Aorta (tissue), 5 donors: Measurements from ENCODE around the gene KLHL40. TPM values are rescaled to one million over a fixed set of nuclear protein-coding genes. Genes with fewer than 3 reads are reported as not detected.
"Not testable (repeated sequence)": the region's sequence is repeated elsewhere in the genome, so short reads cannot be mapped to it uniquely, and the experiment has no call there.

Source experiments
- ATAC-seq: fragments of 200-7000 bp; cut with Tn5 transposase; one replicate; pipeline ENCODE4 v1.9.1; 2022; ENCODE audit warnings: moderate library complexity; ENCODE audit not compliant: low FRiP score
- DNase-seq, 2 donors: peaks; one replicate each; pipeline ENCODE4 v3.0.0-alpha.2; 2020
- H3K27ac ChIP-seq, 2 donors: one replicate each; pipeline ENCODE4 v1.5.1; 2013; ENCODE audit warnings: low read length in 2 of 2, mild to moderate bottlenecking in 2 of 2, moderate library complexity in 2 of 2, control low read depth in 1 of 2, inconsistent platforms in 1 of 2, low read depth in 1 of 2
- H3K27me3 ChIP-seq, 2 donors: one replicate each; pipeline ENCODE4 v1.6.1; 2013; ENCODE audit warnings: control low read depth in 1 of 2, low read length in 1 of 2, mild to moderate bottlenecking in 1 of 2, moderate library complexity in 1 of 2; ENCODE audit not compliant: insufficient read depth in 2 of 2, control insufficient read depth in 1 of 2
- H3K36me3 ChIP-seq, 2 donors: one replicate each; pipeline ENCODE4 v1.6.1; 2013; ENCODE audit warnings: control low read depth in 1 of 2, low read length in 1 of 2, mild to moderate bottlenecking in 1 of 2; ENCODE audit not compliant: insufficient read depth in 2 of 2, control insufficient read depth in 1 of 2
- H3K4me1 ChIP-seq, 2 donors: one replicate each; pipeline ENCODE4 v1.6.1; 2013; ENCODE audit warnings: low read length in 2 of 2, control low read depth in 1 of 2, mild to moderate bottlenecking in 1 of 2, moderate library complexity in 1 of 2; ENCODE audit not compliant: insufficient read depth in 2 of 2, control insufficient read depth in 1 of 2
- H3K4me3 ChIP-seq, 2 donors: one replicate each; pipeline ENCODE4 v1.5.1; 2013; ENCODE audit warnings: low read length in 2 of 2, control low read depth in 1 of 2, mild to moderate bottlenecking in 1 of 2
- H3K9me3 ChIP-seq: one replicate; pipeline ENCODE4 v1.6.1; 2013; ENCODE audit warnings: mild to moderate bottlenecking, low read length; ENCODE audit not compliant: control insufficient read depth
- whole genome bisulfite sequencing, 2 donors: extraction: QIAGEN DNeasy Blood & Tissue Kit; methylation state at CpG; one replicate each; pipeline ENCODE4 v1.1.7; 2013; 5-methylcytosine and 5-hydroxymethylcytosine counted together
- intact Hi-C, 2 donors: fragments of 100-400 bp; cut with DNase I; formaldehyde crosslinking; loops; one replicate each; pipeline versions ENCODE4 v1.14.2 to v1.15.0; 2022
- polyA plus RNA-seq, 2 donors: library from polyadenylated mRNA; stranded (reverse); fragments of 200-250 nt; gene quantifications; one replicate each; pipeline ENCODE4 v1.2.3, GENCODE V29; 2013
- total RNA-seq, 2 donors: library from RNA; stranded (reverse); fragmentation: NEBNext Ultra II Directional; extraction: Animal tissue kit (Norgen Biotek cat#: 25700); gene quantifications; one replicate each; pipeline ENCODE4 v1.2.1, GENCODE V29; 2021
- donor health status: healthy with polysubstance abuse.
- donor health status: Bipolar disorder and iron deficiency.
- donor health status: DM: no; HTN: no; CAD: no.
- donor health status: DM: no; HTN: no; CAD: no.
- donor health status: DM: yes; HTN: yes; CAD: no.

Gene KLHL40
- total and polyA plus RNA-seq, 4 donors: 0.26 TPM; not detected in 3

DNA sequence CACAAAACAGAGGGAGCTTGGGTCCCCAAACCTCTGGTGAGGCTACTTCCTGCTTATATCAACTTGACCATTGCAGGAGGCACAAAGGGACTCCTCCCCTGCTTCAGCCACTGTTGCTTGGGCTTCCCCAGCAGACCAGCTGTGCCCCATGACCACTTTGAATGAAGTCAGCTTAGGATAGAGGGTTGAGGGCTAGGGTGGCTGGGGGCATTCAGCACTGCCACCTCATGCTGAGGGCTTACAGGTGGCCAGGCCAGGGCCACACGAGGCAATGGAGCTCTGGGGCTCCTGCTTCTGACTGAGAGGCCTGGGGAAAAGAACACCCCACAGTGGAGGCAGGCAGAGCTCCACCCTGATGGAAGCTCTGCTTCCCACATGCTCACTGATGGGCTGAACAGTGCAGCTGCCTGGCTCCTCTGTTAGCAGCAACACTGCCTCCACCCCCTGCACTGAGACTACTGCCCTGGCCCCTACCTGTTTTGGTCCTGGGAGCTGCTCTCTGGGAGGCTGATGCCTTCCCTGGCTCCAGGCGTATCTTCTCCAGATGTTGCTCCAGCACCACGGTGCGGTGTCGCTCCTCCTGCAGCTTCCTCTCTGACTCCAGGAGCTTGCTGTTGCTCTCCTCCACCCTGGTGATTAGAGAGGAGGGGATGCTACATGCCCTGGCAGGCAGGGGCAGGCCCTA, 27.5 kb downstream of the KLHL40 start:
- Histone ChIP-seq H3K4me1 (no peaks in the 10 kb centered on the region), H3K27me3 (no peaks in the 10 kb centered on the region), H3K27ac (no peak overlapping the region), H3K9me3 (no peaks in the 10 kb centered on the region), H3K36me3 (no peaks in the 10 kb centered on the region), H3K4me3 (no peak overlapping the region)
- WGBS, 2 donors: 81 to 84% methylated on average over 5 of the region's 5 CpGs
- ATAC-seq (no peak), DNase-seq (no peak)
- intact Hi-C loops: no loop called here

DNA sequence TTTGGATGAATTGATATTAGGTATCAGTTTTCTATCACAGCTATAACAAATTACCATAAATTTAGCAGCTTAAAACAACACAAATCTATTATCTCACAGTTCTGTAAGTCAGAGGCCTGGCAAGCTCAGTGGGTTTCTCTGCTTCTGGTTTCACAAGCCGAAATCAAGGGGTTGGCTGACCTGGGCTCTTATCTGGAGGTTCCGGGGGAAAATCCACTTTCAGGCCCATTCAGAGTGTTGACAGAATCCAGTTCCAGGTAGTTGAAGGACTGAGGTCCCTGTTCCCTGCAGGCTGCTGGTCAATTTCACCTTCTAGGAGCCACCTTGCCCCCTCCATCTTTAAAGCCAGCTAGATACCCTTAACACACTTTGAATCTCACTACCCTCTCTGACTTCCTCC, 28.4 kb downstream of the KLHL40 start:
- Histone ChIP-seq H3K4me3 (no peak overlapping the region), H3K36me3 (no peaks in the 10 kb centered on the region), H3K27me3 (no peaks in the 10 kb centered on the region), H3K27ac (no peak overlapping the region), H3K4me1 (no peaks in the 10 kb centered on the region), H3K9me3 (no peaks in the 10 kb centered on the region)
- WGBS, 2 donors: 93% methylated on average over 2 of the region's 2 CpGs
- ATAC-seq (no peak), DNase-seq (no peak)
- intact Hi-C loops: no loop called here

DNA sequence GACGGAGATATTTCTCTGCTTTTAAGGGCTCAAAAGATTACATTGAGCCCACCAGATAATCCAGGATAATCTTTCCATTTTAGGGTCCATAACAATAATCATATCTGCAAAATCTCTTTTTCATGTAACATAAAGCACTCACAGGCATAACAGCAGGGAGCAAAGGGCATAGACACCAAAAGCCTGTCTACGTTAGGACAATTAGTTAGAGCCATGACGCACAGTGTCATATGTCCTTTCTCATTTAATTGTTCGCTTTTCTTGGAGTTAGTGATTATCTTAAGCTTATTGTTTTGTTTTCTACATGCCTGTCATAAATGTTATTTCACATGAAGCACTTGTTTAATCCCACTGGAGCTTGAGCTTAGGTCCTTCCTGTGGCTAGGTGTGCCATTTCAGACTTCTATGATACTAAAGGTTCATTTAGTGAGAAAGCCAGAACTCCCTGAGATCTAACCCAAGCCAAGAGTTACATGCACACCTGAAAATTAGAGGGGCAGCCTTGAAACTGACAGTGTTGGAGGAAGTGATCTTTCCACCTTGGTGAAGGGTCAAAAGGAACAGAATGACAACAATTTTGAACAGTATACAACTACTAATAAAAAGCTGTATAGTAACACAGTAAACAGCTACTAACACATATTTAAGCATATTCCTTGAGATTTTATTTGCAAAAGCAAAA, 29.0 kb downstream of the KLHL40 start:
- no peaks in the 10 kb centered on the region for H3K36me3 ChIP-seq
- no peak for ATAC-seq
- intact Hi-C loops: no loop called here
- 88% methylated on average over 4 of the region's 4 CpGs for WGBS, 2 donors
- DNase-seq: no peak
- no peak overlapping the region for H3K27ac ChIP-seq
- H3K9me3 ChIP-seq: no peaks in the 10 kb centered on the region
- H3K4me1 ChIP-seq: no peaks in the 10 kb centered on the region
- H3K27me3 ChIP-seq: no peaks in the 10 kb centered on the region
- no peak overlapping the region for H3K4me3 ChIP-seq

DNA sequence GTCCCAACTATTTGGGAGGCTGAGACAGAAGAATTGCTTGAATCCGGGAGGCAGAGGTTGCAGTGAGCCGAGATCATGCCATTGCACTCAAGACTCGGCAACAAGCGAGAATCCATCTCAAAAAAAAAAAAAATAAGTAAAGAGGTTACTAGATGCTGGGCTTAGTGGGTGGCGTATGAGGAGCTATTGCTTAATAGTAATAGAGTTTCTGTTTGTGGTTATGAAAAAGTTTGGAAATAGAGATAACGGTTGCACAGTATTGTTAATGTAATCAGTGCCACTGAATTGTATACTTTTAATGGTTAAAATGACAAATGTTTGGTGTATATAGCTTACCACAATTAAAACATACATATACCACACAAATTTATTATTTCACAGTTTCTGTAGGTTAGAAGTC, 32.0 kb downstream of the KLHL40 start:
- intact Hi-C loops: no loop called here
- 93 to 96% methylated on average over 6 of the region's 6 CpGs for WGBS, 2 donors
- ATAC-seq (no peak), DNase-seq (no peak)
- Histone ChIP-seq H3K4me3 (no peak overlapping the region), H3K27me3 (no peaks in the 10 kb centered on the region), H3K27ac (no peak overlapping the region), H3K4me1 (no peaks in the 10 kb centered on the region), H3K9me3 (no peaks in the 10 kb centered on the region), H3K36me3 (no peaks in the 10 kb centered on the region)

DNA sequence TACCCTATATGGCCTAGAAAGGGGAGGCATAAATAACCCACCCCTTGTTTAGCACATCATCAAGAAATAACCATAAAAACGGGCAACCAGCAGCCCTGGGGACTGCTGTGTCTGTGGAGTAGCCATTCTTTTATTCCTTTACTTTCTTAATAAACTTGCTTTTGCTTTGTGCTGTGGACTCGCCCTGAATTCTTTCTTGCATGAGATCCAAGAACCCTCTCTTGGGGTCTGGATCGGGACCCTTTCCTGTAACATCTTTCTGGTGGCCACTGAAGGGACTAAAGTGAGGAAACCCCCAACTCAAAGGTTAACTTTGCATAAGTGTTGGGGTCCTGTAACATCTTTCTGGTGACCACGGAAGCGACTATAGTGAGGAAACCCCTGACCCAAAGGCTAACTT, 33.0 kb downstream of the KLHL40 start:
- H3K27ac ChIP-seq: no peak overlapping the region
- ATAC-seq (no peak), DNase-seq (no peak)
- H3K4me3 ChIP-seq: no peak overlapping the region
- intact Hi-C loops: no loop called here
- no peaks in the 10 kb centered on the region for H3K27me3 ChIP-seq
- H3K36me3 ChIP-seq: no peaks in the 10 kb centered on the region
- H3K9me3 ChIP-seq: no peaks in the 10 kb centered on the region
- no peaks in the 10 kb centered on the region for H3K4me1 ChIP-seq
- 89% methylated on average over 5 of the region's 5 CpGs for WGBS, 2 donors

DNA sequence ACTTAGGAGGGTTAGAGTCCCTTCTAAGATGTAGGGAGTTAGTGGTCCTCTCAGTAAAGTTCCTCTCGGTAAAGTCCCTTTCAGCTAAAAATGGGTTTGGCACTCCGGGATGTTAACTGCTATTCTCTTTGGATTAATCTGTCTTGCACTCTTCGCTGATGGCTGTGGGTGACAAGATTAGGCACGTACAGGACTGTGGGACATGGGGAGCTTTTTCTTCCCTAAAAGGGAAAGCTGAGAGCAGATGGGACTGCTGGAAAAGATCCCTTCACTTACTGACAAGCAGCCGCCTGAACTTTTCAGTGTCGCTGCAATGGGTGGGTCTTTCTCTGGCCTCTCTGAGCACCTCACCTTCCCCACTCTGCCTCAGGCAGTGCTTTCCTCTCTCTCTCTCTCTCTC, 33.7 kb downstream of the KLHL40 start:
- H3K27ac ChIP-seq: no peak overlapping the region
- intact Hi-C loops: no loop called here
- no peak for ATAC-seq
- 86 to 88% methylated on average over 6 of the region's 6 CpGs for WGBS, 2 donors
- no peaks in the 10 kb centered on the region for H3K9me3 ChIP-seq
- DNase-seq: no peak
- no peaks in the 10 kb centered on the region for H3K4me1 ChIP-seq
- H3K36me3 ChIP-seq: no peaks in the 10 kb centered on the region
- H3K4me3 ChIP-seq: no peak overlapping the region
- H3K27me3 ChIP-seq: no peaks in the 10 kb centered on the region

DNA sequence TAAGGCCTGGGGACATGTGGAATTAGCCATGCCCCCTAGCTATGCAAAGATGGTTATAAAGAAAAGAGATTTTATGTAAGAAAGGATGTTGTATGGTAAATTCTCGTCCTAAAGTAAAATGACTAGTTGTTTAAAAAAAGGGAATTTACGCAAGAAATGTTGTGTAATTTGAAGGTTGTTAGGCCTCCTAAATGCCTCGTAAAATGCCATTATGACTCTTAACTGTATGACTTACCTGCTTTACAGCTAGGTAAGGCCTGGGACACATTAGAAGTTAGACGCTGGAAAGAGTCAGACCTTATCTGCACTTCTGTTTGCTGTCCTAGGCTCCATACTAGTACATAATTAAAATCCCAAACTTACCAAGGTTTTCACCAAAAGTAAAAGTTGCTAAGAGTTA, 34.8 kb downstream of the KLHL40 start:
- intact Hi-C loops: no loop called here
- WGBS, 2 donors: 94 to 95% methylated on average over 4 of the region's 4 CpGs
- no peaks in the 10 kb centered on the region for H3K9me3 ChIP-seq
- no peak overlapping the region for H3K4me3 ChIP-seq
- no peak for DNase-seq
- H3K27ac ChIP-seq: no peak overlapping the region
- H3K36me3 ChIP-seq: no peaks in the 10 kb centered on the region
- no peaks in the 10 kb centered on the region for H3K27me3 ChIP-seq
- no peak for ATAC-seq
- no peaks in the 10 kb centered on the region for H3K4me1 ChIP-seq

DNA sequence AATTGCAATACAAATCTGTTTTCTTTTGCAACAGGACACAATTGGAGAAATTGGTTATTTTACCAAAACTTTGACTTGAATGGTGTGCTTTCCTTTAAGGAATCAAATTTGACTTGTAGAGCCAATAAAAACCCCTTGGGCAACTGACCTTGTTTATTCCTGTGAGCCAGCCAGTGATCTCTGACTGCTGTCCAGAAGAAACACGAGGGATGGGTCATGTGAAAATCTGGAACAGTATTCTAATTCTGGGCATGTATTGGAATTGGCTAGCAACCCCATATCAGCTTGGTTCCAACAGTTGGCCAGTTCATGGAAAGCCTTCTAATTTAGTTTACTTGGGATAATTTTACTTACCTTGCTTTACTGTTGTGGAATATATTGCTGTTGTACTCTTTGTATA, 36.4 kb downstream of the KLHL40 start:
- H3K9me3 ChIP-seq: no peaks in the 10 kb centered on the region
- intact Hi-C loops: no loop called here
- 7 to 10% methylated on average over 1 of the region's 1 CpG for WGBS, 2 donors
- H3K27ac ChIP-seq: no peak overlapping the region
- H3K27me3 ChIP-seq: no peaks in the 10 kb centered on the region
- DNase-seq (no peak), ATAC-seq (peak; percentile 74)
- no peaks in the 10 kb centered on the region for H3K36me3 ChIP-seq
- H3K4me3 ChIP-seq: no peak overlapping the region
- no peaks in the 10 kb centered on the region for H3K4me1 ChIP-seq

DNA sequence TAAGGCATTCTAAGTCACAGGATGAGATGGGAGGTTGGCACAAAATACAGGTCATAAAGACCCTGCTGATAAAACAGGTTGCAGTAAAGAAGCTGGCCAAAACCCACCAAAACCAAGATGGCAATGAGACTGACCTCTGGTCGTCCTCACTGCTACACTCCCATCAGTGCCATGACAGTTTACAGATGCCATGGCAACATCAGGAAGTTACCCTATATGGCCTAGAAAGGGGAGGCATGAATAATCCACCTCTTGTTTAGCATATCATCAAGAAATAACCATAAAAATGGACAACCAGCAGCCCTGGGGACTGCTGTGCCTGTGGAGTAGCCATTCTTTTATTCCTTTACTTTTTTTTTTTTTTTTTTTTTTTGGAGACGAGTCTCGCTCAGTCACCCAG, 37.1 kb downstream of the KLHL40 start:
- ATAC-seq, H3K4me3 ChIP-seq, H3K9me3 ChIP-seq, intact Hi-C loops, DNase-seq, H3K4me1 ChIP-seq, H3K27ac ChIP-seq, H3K36me3 ChIP-seq, H3K27me3 ChIP-seq: not testable (repeated sequence)
- WGBS, 2 donors: 73 to 79% methylated on average over 3 of the region's 3 CpGs
